Retinal pigment epithelial cell (primary cell): ENCODE measurements around the gene NUP35.

Experiments
- DNase-seq: peaks from one replicate; pipeline ENCODE4 v3.0.0-alpha.2; 2010; ENCODE audit warnings: low read depth
- H3K4me3 ChIP-seq: 2 replicates; pipeline ENCODE4 v1.5.1; 2011; ENCODE audit warnings: mild to moderate bottlenecking, low read length, control low read depth, moderate library complexity
- TF ChIP-seq, protein P1 (sequence below): conservative IDR thresholded peaks from 2 replicates; pipeline ENCODE4 v1.5.1; 2011; ENCODE audit warnings: low read depth, low read length, control low read depth, inconsistent platforms

Gene NUP35, protein sequence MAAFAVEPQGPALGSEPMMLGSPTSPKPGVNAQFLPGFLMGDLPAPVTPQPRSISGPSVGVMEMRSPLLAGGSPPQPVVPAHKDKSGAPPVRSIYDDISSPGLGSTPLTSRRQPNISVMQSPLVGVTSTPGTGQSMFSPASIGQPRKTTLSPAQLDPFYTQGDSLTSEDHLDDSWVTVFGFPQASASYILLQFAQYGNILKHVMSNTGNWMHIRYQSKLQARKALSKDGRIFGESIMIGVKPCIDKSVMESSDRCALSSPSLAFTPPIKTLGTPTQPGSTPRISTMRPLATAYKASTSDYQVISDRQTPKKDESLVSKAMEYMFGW

DNA sequence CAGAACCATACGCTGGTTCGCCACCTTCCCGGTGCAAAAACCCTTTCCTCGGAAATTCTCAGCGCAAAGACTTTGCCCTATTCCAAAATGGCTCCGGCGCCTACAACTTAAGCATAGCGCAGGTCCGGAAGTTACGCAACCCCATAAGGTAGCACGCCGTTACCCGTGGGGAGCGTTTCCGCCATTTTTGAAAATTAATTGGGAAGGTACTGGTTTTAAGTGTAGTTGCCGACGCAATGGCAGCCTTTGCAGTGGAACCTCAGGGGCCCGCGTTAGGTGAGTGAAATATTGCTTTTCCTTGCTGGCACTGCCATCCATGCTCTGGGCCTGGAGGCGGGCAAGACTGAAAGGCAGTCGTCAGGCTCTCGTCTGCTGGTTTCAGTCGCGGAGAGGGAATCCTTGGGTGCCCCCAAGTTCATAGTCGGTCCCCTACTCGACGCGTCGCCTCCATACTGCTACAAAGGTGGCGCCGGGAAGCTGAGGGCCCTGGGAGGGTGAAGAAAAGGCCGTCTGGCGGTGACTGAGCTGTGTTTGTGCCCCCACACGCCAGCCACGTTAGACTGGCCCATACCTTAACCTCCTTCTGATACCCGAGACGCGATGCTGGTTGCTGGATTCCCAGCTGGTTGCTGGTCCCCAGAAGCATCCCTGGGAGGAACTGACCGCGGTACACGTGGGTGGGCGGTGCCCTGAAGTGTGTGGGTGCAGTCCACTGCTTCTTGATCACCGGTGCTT, at the start of gene NUP35:
TSS of gene NUP35 (plus strand) at position 222 of the 735 bp plus-strand sequence. CDS start at position 237, 15 bp downstream.
- TF ChIP-seq, protein P1, sequence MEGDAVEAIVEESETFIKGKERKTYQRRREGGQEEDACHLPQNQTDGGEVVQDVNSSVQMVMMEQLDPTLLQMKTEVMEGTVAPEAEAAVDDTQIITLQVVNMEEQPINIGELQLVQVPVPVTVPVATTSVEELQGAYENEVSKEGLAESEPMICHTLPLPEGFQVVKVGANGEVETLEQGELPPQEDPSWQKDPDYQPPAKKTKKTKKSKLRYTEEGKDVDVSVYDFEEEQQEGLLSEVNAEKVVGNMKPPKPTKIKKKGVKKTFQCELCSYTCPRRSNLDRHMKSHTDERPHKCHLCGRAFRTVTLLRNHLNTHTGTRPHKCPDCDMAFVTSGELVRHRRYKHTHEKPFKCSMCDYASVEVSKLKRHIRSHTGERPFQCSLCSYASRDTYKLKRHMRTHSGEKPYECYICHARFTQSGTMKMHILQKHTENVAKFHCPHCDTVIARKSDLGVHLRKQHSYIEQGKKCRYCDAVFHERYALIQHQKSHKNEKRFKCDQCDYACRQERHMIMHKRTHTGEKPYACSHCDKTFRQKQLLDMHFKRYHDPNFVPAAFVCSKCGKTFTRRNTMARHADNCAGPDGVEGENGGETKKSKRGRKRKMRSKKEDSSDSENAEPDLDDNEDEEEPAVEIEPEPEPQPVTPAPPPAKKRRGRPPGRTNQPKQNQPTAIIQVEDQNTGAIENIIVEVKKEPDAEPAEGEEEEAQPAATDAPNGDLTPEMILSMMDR, result no peak
- peak within 1 kb of the TSS; percentile 91 for H3K4me3 ChIP-seq
- peak; percentile 83 for DNase-seq

DNA sequence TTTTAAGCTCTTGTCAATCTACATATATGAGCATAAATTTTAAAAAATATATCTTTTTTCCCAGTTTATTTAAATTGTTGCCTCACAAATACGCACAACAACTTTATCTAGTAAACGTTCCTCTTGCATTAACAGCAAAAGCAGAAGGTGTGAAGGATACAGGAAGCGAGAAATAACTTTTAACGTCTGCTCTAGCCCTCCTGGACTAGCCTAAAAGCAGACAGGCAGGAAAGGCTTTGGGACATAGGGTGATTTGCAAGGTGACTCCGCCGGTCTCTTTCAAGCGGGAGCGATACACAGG, 46.1 kb upstream of the NUP35 start:
- peak overlapping the region; percentile 76 for H3K4me3 ChIP-seq
- TF ChIP-seq, protein P1, result no peak
- DNase-seq, result no peak

DNA sequence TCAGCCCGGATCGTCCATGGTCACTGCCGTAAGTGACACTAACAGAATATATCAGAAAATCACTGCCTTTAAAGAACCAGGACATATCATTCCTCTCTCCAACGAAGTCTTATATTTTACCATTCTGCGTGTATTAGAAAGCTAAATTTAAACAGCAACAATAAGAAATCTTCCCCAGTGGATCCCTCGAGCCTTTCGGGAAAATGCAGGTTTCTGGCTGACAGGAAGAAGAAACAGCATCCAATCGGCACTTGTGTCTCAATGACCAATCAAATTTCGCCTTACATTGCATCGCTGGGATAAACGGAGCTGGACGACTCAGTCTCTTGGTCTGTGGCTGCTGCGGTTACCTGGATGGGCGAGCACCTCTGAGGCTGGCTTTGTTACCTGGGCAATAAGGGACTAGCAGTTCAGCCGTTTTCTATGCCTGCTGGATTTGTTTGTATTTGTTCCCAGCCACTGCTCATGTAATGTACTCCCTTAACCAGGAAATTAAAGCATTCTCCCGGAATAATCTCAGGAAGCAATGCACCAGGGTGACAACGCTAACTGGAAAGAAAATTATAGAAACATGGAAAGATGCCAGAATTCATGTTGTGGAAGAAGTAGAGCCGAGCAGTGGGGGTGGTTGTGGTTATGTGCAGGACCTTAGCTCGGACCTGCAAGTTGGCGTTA, 45.6 kb upstream of the NUP35 start, which contains the start of gene DUSP19:
TSS of gene DUSP19 (plus strand) at position 284 of the 675 bp plus-strand sequence. CDS start at position 471, 187 bp downstream.
- DNase-seq, result peak; percentile 72
- TF ChIP-seq, protein P1, result no peak
- peak within 1 kb of the TSS; percentile 76 for H3K4me3 ChIP-seq

DNA sequence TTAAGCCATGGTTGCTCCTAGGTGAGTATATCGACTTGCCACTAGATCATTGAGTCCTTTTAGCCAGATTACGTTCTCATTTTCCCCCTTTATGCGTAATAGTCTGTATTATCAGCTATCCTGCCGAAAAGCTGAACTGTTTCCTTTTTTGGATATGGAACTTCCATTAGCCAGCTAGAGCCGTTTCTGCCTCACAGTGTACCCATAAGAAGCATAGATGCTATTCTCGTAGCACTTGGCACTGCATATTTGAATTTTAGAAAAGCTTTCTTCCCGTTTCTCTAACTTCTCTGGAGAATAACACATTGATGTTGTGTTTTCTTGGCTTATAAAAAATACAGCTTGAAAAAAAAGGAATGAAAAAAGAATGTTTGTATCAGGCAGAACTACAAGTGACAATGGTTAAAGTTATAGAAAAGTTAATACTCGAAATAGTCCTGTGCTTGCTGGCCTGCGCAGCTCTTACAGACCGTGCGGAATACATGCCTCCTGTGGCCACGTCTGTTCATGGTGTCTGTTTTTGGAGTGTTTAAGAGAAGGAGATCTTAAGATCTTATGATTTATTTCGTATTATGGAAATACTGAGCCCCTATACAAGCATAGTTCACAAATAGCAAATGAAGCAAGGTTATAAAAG, 45.0 kb upstream of the NUP35 start:
- TF ChIP-seq, protein P1, result no peak
- H3K4me3 ChIP-seq, result peak overlapping the region; percentile 76
- no peak for DNase-seq

DNA sequence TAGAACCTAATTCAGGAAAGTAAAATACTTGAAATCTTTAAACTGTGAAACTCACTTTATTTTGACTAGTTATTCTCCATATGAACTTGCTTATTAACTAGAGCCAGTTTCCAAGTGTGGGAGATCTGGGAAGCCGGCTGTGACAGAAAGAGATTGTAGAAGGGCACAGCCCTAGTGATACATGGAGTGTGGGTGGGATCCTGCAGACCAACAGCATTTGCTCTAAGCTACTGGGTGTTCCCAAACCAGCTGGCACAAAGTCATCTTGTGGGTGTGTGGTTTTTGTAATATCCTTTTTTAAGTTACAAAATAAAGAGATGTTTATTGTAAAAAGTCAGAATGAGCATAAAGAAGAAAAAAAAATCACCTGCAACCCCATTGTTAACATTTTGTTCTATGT, 42.3 kb upstream of the NUP35 start:
- TF ChIP-seq, protein P1, result no peak
- H3K4me3 ChIP-seq, result no peak overlapping the region
- no peak for DNase-seq

DNA sequence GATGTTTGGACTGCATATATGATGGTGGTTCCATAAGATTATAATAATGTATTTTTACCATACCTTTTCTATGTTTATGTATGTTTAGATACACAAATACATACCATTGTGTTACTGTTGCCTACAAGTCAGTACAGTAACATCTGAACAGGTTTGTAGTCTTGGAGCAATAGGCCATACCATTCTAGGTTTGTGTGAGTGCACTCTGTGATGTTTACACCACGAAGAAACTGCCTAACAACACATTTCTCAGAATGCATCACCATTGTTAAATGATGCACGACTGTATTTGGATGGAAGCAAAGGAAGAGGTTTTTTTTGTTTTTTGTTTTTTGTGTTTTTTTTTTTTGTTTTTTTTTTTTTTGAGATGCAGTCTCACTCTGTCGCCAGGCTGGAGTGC, 36.2 kb upstream of the NUP35 start:
- DNase-seq, result no peak

More for the DNA sequence above, 36.2 kb upstream of the NUP35 start:
- no peak overlapping the region for H3K4me3 ChIP-seq
- TF ChIP-seq, protein P1, result no peak
